Parietal lobe (tissue), 1 donor: ENCODE results near the gene TEKT2. TPM values are rescaled to one million over a fixed set of nuclear protein-coding genes. Genes with fewer than 3 reads are reported as not detected.

Source experiments
- total RNA-seq: library from RNA; depleted of rRNA; stranded (reverse); fragments of >200 nt; gene quantifications from one replicate; pipeline ENCODE4 v1.2.3, GENCODE V29; 2014

Gene TEKT2
- total RNA-seq: 23.8 TPM

GRCh38 chr1:36083635-36084496 is at the start of gene TEKT2:
TSS of gene TEKT2 (plus strand) at chr1:36084094. CDS start at chr1:36084922, 828 bp downstream.

GRCh38 chr1:36088577-36089392 is 4.9 kb downstream of the TEKT2 start, which contains the start of gene ADPRS:
TSS of gene ADPRS (plus strand) at chr1:36088892. CDS start at chr1:36088905, 13 bp downstream.

GRCh38 chr1:36125129-36125991 is 41.5 kb downstream of the TEKT2 start, which contains the start of gene COL8A2:
TSS of gene COL8A2 (minus strand) at chr1:36125222. CDS start at chr1:36100242, 24,980 bp downstream.

Other genes with a start within 250 kb of the TEKT2 start
- 33.5 TPM for gene AGO1, start 200.9 kb upstream of the TEKT2 start, total RNA-seq
- 61.7 TPM for gene AGO3, start 153.0 kb upstream of the TEKT2 start, total RNA-seq
- 20.0 TPM for gene ADPRS, start 4.8 kb downstream of the TEKT2 start, total RNA-seq
- 0.94 TPM for gene COL8A2, start 41.1 kb downstream of the TEKT2 start, total RNA-seq
- gene TRAPPC3, start 65.4 kb downstream of the TEKT2 start, total RNA-seq: 36.6 TPM
- 76.7 TPM for gene MAP7D1, start 72.1 kb downstream of the TEKT2 start, total RNA-seq
- 101 TPM for gene THRAP3, start 140.3 kb downstream of the TEKT2 start, total RNA-seq
- 4.7 TPM for gene SH3D21, start 222.3 kb downstream of the TEKT2 start, total RNA-seq
- gene EVA1B, start 239.6 kb downstream of the TEKT2 start, total RNA-seq: 1.6 TPM